GM19468 (cell line): Measurements from ENCODE around the gene LEFTY2.
"Not testable (repeated sequence)": the region's sequence is repeated elsewhere in the genome, so short reads cannot be mapped to it uniquely, and the experiment has no call there.

Experiments
- ATAC-seq: cut with Tn5 transposase; IDR thresholded peaks from one replicate; pipeline ENCODE4 v1.9.1; 2021; ENCODE audit warnings: mild to moderate bottlenecking, moderate library complexity, moderate number of reproducible peaks; ENCODE audit not compliant: unreplicated experiment; ENCODE audit errors: extremely low read depth

Gene LEFTY2

GRCh38 chr1:225931270-225932136 is 9.5 kb downstream of the LEFTY2 start:
- no peak for ATAC-seq

- ATAC-seq, result no peak
Observed at GRCh38 chr1:225930566-225930965, 10.5 kb downstream of the LEFTY2 start.

DNA sequence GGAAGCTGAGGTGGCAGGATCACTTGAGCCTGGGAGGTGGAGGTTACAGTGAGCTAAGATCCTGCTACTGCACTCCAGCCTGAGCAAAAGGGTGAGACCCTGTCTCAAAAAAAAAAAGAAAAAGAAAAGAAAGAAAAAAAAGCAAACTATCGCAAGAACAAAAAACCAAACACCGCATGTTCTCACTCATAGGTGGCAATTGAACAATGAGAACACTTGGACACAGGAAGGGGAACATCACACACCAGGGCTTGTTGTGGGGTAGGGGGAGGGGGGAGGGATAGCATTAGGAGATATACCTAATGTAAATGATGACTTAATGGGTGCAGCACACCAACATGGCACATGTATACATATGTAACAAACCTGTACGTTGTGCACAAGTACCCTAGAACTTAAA is 11.6 kb downstream of the LEFTY2 start:
- ATAC-seq, result not testable (repeated sequence)

- no peak for ATAC-seq
Observed at GRCh38 chr1:225928186-225929175, 12.5 kb downstream of the LEFTY2 start.

GRCh38 chr1:225926551-225927113 is 14.4 kb downstream of the LEFTY2 start:
- no peak for ATAC-seq

- peak; percentile 100 for ATAC-seq
Observed at GRCh38 chr1:225923692-225924555, 17.1 kb downstream of the LEFTY2 start, which contains the start of gene PYCR2. Gene PYCR2, minus strand, starts transcription at chr1:225924250. Its CDS starts 140 bp downstream, at chr1:225924110.

DNA sequence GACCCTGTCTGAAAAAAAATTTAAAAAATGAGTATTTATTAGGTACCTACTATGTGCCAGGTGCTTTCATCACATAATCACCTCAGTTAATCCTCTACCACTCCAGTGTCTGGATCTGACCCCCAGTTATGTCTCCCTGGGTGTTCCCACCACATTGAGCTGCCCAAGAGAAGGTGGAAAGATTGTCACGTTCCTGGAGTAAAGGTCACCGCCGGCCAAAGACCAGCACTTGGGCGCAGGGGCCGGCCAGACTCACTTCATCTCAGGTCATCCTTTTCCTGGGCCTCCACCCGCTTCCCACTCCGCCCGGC is 17.7 kb downstream of the LEFTY2 start:
- no peak for ATAC-seq

DNA sequence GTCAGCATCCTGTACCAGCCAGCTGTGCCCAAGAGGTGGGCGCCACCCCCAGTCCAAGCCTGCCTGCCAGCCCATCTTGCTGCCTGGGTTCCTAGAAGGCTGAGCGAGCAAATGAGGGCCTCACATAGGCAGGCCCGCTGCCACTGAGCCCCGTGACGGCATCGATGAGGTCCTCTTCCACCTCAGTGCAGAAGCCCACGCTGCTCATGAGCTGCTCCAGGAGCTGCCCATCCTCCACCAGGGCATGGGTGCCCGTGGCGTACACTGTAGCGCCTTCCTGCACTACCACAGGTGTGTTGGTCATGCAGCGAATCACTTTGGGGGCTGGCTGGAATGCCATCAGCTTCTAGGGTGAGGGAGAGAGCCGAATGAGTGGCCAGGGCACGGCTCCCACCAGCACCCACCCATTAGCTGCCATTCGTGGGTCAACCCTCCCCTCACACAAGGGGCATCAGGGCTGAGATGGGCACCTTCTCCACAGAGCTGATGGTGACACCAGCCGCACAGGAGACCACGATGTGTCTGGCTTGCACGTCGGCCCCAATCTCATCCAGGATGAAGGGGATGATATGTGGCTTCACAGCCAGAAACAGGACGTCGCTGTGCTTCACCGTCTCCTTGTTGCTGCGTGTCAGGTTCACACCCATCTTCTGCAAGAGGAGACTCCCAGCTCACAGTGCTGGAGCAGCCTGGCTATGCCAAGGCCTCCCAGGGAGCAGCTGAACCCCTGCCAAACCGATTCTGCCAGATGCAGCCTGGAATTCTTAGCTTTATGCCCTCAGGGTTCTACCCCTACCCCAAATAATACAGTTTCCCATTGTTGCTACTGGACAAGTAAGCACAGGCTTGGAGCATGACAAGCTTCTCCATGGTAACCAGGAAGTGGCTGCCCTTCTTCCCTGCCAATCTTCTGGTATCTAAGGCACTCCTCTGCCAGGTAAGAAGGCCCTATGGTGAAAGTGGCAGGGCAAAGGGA is 19.0 kb downstream of the LEFTY2 start:
- no peak for ATAC-seq

DNA sequence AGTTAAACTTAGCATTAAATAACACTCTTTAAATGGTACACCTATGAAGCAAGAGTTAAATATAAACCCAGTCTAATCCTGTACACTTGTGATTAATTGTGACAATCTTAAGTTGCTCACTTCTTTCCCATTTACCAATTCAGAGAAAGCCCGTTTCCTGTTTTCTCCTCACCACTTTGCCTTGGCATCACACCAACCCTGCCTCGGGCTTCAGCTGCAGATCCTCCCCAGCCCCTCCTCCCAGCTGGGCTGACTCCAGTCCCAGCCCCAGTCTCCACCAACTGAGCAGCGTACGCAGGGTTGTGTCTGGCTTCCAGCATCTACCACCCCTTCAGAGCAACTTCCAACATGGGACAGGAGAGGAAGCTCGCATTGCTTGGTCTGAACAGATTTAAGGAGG is 21.1 kb downstream of the LEFTY2 start:
- ATAC-seq, result no peak

GRCh38 chr1:225918280-225918679 is 22.7 kb downstream of the LEFTY2 start:
- no peak for ATAC-seq

DNA sequence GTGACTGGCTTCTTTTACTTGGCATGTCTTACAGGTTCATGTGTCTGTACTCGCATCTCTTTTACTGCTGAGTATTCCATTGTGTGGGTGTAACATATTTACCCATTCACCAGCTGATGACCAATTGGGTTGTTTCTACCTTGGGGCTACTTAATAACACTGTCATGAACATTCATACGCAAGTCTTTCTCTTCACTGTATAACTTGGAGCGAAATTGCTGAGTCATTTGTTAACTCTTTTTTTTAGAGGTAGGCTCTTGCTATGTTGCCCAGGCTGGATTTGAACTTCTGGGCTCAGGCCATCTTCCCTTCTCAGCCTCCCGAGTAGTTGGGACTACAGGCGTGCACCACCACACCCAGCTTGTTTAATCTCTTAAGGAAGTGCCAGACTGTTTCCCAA is 23.5 kb downstream of the LEFTY2 start:
- ATAC-seq, result no peak

- ATAC-seq, result no peak
Observed at GRCh38 chr1:225917101-225917500, 23.9 kb downstream of the LEFTY2 start.

GRCh38 chr1:225915538-225915991 is 25.5 kb downstream of the LEFTY2 start:
- ATAC-seq, result no peak

- ATAC-seq, result no peak
Observed at GRCh38 chr1:225914947-225915346, 26.1 kb downstream of the LEFTY2 start.

GRCh38 chr1:225914391-225914790 is 26.6 kb downstream of the LEFTY2 start:
- ATAC-seq, result no peak

DNA sequence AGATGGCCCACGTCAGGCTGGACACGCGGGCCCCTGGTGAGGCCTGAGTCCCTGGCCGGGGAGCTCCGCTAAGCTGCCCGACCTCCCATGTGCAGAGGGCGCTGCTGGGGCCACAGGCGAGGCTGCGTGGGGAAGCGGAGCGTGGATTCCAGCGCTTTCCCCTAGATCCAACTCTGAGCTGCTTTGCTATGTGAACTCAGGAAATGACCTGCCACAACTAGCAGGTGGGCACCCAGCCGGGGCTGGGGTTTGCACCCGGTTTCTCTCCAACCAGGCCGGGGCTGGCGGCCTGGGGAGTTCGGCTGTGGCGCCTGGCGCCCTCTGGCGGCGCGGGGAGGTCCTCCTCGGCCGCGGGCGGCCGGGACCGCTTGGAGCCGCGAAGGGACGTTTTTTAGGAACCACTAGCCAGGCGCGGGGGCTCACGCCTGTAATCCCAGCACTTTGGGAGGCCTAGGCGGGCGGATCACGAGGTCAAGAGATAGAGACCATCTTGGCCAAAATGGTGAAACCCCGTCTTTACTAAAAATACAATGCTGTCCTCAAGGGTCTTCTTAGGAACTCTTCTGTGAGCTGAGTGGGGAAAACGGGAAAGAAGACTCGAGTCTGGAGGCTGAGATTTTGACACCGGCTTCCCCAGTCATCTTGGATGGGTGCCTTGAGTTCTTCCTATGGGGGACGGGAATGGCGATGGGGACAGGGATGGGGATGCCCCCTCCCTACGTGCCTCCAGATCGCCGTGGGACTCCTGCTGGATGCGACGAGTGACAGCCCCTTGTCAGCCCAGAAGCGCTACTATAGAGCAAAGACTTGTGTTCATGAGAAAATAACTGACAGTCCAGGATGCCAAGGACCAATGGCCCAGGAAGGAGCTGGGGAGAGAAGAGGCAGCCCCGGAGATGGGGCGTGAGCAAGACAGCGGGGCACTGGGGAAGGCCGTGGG is 29.6 kb downstream of the LEFTY2 start:
- peak; percentile 86 for ATAC-seq

DNA sequence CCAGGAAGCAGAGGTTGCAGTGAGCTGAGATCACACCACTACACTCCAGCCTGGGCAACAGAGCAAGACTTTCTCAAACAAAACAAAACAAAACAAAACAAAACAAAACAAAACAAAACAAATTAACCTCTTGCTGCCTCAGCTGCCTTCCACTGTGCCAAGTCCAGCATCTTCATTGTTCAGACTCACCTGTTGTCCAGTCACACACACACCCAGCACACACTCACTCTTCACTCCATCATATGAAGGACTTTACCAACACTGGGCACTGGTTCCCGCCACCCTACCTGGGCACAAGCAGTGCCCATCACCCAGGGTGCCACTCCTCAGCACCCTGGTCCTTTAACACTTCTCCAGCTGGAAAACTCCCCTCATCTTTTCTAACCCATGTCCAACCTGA is 31.5 kb downstream of the LEFTY2 start:
- ATAC-seq, result no peak
